Epithelial cell of proximal tubule (primary cell): ENCODE data around the gene PPP1R37. TPM values are rescaled to one million over a fixed set of nuclear protein-coding genes. Genes with fewer than 3 reads are reported as not detected.

Source experiments
- DNase-seq: peaks from one replicate; pipeline ENCODE4 v3.0.0-alpha.2; 2011; ENCODE audit warnings: low read depth
- H3K4me3 ChIP-seq: 2 replicates; pipeline ENCODE4 v1.5.1; 2011; ENCODE audit warnings: low read depth, mild to moderate bottlenecking, low read length
- CTCF ChIP-seq: conservative IDR thresholded peaks from 2 replicates; pipeline ENCODE4 v1.5.1; 2012; ENCODE audit warnings: low read depth, mild to moderate bottlenecking, low read length
- total RNA-seq: library from RNA; depleted of rRNA; stranded (reverse); fragments of >200 nt; gene quantifications from 2 replicates; pipeline ENCODE4 v1.2.3, GENCODE V29; 2015

PPP1R37 gene
- total RNA-seq, 1 donor from 2014 or later, result 64.0 TPM

DNA sequence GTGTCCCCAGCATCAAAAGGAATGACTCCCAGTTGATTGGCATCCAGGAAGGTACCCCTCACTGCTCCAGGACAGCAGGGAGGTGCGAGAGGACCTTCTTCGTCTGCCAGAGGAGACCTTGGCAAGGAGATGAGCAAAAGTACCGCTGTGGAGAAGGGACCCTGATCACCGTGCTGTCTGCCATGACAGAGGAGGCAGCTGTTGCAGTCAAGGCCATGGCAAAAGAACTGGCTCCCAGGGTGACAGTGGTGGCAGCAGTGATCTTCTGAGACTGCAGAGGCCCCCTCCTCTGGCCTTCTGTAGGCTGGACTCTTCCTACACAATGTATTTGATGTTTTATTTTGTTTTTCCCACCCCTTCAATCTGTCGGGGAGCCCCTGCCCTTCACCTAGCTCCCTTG, 35.8 kb downstream of the PPP1R37 start:
- no peak for TF ChIP-seq CTCF
- DNase-seq, result no peak
- H3K4me3 ChIP-seq, result no peak overlapping the region

GRCh38 chr19:45130236-45130635, 37.3 kb downstream of the PPP1R37 start:
- no peak for TF ChIP-seq CTCF
- no peak for DNase-seq
- H3K4me3 ChIP-seq, result no peak overlapping the region

GRCh38 chr19:45130888-45131615, 38.1 kb downstream of the PPP1R37 start:
- H3K4me3 ChIP-seq, result no peak overlapping the region
- no peak for DNase-seq
- TF ChIP-seq CTCF, result peak; percentile 52

GRCh38 chr19:45133661-45134060, 40.7 kb downstream of the PPP1R37 start:
- no peak for DNase-seq
- TF ChIP-seq CTCF, result no peak
- no peak overlapping the region for H3K4me3 ChIP-seq

DNA sequence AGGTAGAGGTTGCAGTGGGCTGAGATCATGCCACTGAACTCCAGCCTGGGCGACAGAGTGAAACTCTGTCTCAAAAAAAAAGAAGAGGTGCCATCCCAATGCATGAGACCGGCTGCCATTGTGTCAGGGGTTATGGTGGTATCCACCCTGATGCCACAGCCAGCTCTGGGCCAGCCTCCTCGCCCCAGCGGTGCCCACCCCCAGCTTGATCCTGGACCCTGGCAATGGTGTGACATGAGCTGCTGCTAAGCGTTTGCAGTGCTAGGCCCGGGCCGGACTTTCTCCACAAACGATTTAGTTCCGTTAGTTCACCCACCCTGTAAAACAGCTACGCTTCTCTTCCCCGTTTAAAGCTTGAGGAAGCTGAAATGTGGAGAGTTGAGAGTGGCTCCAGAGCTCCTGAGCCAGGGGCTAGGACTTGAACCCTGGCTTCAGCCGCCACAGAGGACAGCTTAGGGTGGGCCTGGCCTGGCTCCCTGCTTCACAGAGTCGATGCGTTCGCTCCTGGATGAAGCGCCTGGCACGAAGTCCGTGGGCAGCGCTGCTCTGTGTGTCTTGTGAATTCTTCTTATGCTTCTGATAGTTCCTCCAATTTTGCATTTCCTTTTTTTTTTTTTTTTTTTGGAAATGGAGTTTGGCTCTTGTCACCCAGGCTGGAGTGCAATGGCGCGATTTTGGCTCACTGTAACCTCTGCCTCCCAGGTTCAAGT, 42.4 kb downstream of the PPP1R37 start:
- DNase-seq, result no peak
- no peak for TF ChIP-seq CTCF
- H3K4me3 ChIP-seq, result no peak overlapping the region

DNA sequence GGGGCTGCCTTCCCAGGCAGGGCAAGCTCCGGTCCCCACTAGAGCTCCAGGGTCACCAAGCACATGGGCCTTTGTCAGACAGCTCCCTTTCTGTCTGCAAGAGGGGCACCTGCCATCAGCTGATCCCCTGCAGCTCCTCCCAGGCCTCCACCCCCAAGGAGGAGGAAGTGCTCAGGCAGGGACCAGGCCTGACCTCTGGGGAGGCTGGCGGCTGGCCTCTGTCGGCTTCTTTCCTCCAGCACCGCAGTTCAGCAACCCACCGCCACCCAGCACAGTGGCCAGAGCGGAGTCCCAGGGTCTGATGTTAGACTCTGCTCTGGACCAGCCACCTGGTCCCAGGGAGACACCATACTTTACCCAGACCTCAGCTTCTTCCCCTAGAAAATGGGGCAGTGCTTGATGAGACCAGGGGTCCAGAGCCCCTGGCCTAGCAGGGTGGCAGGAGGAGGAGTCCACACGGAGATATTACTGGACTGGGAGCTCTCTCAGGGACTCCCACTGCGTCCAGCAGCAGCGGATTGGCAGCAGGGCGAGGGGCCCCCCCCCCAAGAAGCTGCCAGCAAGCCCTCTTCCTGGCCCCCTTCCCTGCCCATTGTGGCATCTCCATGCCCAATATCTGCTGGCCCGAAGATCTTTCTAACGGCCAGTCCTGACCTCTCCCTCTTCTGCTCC, 43.7 kb downstream of the PPP1R37 start:
- no peak for TF ChIP-seq CTCF
- DNase-seq, result no peak
- H3K4me3 ChIP-seq, result no peak overlapping the region
